ENCODE measurements around the gene CNN1.

Gene CNN1

GRCh38 chr19:11506967-11507366 lies 31.7 kb upstream of the CNN1 start:
- H3K4me3 ChIP-seq (ENCODE audit: low read length) = no peak overlapping the region
- TF ChIP-seq, protein P1, sequence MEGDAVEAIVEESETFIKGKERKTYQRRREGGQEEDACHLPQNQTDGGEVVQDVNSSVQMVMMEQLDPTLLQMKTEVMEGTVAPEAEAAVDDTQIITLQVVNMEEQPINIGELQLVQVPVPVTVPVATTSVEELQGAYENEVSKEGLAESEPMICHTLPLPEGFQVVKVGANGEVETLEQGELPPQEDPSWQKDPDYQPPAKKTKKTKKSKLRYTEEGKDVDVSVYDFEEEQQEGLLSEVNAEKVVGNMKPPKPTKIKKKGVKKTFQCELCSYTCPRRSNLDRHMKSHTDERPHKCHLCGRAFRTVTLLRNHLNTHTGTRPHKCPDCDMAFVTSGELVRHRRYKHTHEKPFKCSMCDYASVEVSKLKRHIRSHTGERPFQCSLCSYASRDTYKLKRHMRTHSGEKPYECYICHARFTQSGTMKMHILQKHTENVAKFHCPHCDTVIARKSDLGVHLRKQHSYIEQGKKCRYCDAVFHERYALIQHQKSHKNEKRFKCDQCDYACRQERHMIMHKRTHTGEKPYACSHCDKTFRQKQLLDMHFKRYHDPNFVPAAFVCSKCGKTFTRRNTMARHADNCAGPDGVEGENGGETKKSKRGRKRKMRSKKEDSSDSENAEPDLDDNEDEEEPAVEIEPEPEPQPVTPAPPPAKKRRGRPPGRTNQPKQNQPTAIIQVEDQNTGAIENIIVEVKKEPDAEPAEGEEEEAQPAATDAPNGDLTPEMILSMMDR (conservative IDR thresholded peaks at IDR 0.05; ENCODE audit: low read depth, low read length) = no peak
- no peak for DNase-seq (ENCODE audit: low read depth)

DNA sequence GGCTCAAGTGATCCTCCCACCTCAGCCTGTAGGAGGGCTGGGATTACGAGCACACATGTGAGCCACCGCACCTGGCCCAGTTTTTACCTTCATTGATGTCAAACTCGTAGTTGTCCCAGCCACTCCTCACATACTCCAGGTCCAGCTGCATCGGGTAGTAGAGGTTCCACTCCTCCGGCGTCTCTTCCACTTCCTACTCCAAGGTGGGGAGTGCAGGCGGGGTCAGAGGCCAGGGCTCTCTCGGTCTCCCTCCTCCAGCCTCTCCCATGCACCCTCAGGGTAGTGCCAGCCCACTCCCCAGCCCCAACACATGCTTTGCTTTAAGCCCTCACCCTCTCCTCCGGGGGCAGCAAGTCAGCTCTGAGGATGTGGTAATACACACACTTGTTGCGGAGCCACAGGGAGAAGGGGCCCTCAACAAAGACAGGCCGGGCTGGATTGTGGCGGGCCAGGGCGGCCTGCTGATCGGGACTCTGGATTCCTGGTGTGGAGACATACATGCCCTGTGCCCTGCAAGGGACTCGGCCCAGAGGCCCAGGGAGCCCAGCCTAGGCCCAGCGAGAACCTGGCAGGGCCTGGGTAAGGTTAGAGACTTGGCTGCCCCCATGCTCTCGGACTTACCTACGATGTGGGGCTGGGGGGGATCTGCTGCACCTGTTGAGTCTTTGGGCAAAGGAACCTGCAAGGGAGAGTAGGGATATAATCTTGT lies 31.1 kb upstream of the CNN1 start:
- TF ChIP-seq, protein P1 (conservative IDR thresholded peaks at IDR 0.05; ENCODE audit: low read depth, low read length) = no peak
- no peak for DNase-seq (ENCODE audit: low read depth)
- H3K4me3 ChIP-seq (ENCODE audit: low read length) = no peak overlapping the region

GRCh38 chr19:11510444-11510843 lies 28.2 kb upstream of the CNN1 start:
- no peak for DNase-seq (ENCODE audit: low read depth)
- H3K4me3 ChIP-seq (ENCODE audit: low read length) = no peak overlapping the region
- TF ChIP-seq, protein P1 (conservative IDR thresholded peaks at IDR 0.05; ENCODE audit: low read depth, low read length) = no peak

GRCh38 chr19:11513946-11514345 lies 24.7 kb upstream of the CNN1 start:
- DNase-seq (ENCODE audit: low read depth) = no peak
- H3K4me3 ChIP-seq (ENCODE audit: low read length) = no peak overlapping the region
- TF ChIP-seq, protein P1 (conservative IDR thresholded peaks at IDR 0.05; ENCODE audit: low read depth, low read length) = no peak

DNA sequence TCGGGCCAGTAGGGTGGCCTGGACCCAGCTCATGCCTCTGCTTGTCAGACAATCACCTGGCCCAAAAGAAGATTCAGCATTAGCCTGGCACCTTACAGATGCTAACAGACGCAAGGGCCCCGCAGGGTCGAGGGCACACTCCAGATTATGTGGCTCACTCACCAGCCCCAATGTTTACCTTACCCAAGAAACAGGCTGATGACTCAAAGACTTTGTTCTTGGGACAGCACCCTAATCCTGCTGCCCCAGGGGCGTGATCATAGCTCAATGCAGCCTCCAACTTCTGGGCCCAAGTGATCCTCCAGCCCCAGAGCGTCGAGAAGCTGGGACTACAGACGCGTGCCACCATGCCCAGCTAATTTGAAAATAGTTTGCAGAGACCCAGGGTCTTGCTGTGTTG lies 19.5 kb upstream of the CNN1 start:
- no peak for DNase-seq (ENCODE audit: low read depth)

DNA sequence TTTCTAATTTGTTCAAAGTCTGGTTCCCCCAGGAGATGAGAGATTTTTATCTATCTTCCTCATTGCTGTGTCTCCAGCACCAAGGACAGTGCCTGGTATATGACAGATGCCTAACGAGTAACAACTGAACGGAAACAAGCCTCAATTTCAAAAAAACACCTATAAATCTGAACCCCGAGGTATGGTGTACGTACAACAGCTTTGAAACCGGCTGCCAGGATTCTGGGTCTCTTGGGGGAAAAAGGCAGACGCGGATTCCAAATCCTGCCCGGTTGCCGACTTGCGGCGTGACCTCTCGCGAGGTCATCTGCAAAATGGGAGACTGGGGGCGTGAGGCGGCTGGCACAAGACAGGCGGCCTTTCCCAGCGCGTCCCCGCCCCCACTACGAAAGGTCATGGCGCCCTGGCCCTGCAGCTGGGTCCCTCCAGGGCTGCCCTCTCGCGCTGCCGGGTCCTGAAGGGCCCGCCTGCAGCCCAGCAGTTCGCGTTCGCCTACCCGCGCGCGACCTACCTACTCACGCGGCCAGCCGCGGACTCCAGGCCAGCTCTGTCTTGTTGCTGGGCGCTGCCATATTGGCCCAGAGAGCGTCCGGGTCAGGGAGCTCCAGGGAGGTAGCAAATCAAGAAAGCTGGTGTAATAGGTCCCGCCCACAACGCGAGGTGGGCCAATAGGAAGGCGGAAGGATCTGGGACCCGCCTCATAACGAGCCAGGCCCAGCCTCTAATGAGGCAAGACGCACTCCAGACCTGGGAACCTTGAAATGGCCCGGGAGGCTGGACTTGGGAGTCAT lies 9.9 kb upstream of the CNN1 start, which contains the start of gene ECSIT:
Gene ECSIT, minus strand, starts transcription at position 584 of the 791 bp plus-strand sequence. CDS start 9,964 bp downstream, outside the sequence.
- TF ChIP-seq, protein P1 (conservative IDR thresholded peaks at IDR 0.05; ENCODE audit: low read depth, low read length) = no peak

More for the DNA sequence above, 19.5 kb upstream of the CNN1 start:
- H3K4me3 ChIP-seq (ENCODE audit: low read length) = no peak overlapping the region
- TF ChIP-seq, protein P1 (conservative IDR thresholded peaks at IDR 0.05; ENCODE audit: low read depth, low read length) = no peak

More for the DNA sequence above, 9.9 kb upstream of the CNN1 start, which contains the start of gene ECSIT:
- peak within 1 kb of the TSS; percentile 94 for H3K4me3 ChIP-seq (ENCODE audit: low read length)
- DNase-seq (ENCODE audit: low read depth) = peak; percentile 96

Data from retinal pigment epithelial cell (primary cell).